Spinal cord (tissue), 10 donors: ENCODE results near the gene EIF3L. TPM values are rescaled to one million over a fixed set of nuclear protein-coding genes. Genes with fewer than 3 reads are reported as not detected.

Experiments
- DNase-seq, 6 donors: peaks; one replicate each; pipeline versions ENCODE4 v3.0.0 to v3.0.0-alpha.2; 2013 to 2015; ENCODE audit warnings: low spot score in 6 of 6, low read depth in 4 of 6
- H3K27ac ChIP-seq: one replicate; pipeline ENCODE4 v1.5.1; 2013; ENCODE audit warnings: low read depth, low read length, control low read depth
- H3K27me3 ChIP-seq: one replicate; pipeline ENCODE4 v1.6.1; 2013; ENCODE audit warnings: low read length; ENCODE audit not compliant: control insufficient read depth, insufficient read depth
- H3K36me3 ChIP-seq: one replicate; pipeline ENCODE4 v1.6.1; 2013; ENCODE audit warnings: low read length; ENCODE audit not compliant: control insufficient read depth, insufficient read depth
- H3K4me1 ChIP-seq: one replicate; pipeline ENCODE4 v1.6.1; 2013; ENCODE audit warnings: low read length; ENCODE audit not compliant: control insufficient read depth, insufficient read depth
- H3K4me3 ChIP-seq: one replicate; pipeline ENCODE4 v1.5.1; 2013; ENCODE audit warnings: low read depth, low read length, control low read depth
- H3K9me3 ChIP-seq: one replicate; pipeline ENCODE4 v1.6.1; 2013; ENCODE audit warnings: low read length; ENCODE audit not compliant: control insufficient read depth, insufficient read depth
- WGBS: methylation state at CpG from one replicate; pipeline ENCODE4 v1.1.5; 2013; ENCODE audit warnings: missing lambda C conversion rate; ENCODE audit not compliant: insufficient coverage; 5-methylcytosine and 5-hydroxymethylcytosine counted together
- polyA plus RNA-seq, 2 donors: library from polyadenylated mRNA; unstranded; fragments of 120-200 nt; gene quantifications; one replicate each; pipeline ENCODE4 v1.2.1, GENCODE V29; 2013; ENCODE audit not compliant: insufficient read length in 2 of 2
- total RNA-seq, 2 donors: library from RNA; depleted of rRNA in 1 of 2; stranded (reverse); fragments of 120-200 nt in 1 of 2; fragments of >200 nt in 1 of 2; gene quantifications; one replicate each; pipeline versions ENCODE4 v1.2.3 to v1.2.4, GENCODE V29; 2013 to 2014
- donor health status: healthy.

The EIF3L gene
- total and polyA plus RNA-seq, 4 donors, result 347 to 814 (median 612) TPM

GRCh38 chr22:37824674-37825641, 24.3 kb upstream of the EIF3L start:
- Histone ChIP-seq H3K4me3 (no peak overlapping the region), H3K9me3 (no peaks in the 10 kb centered on the region), H3K4me1 (peaks cover 20% of the 10 kb centered on the region), H3K27me3 (peaks cover 36% of the 10 kb centered on the region), H3K27ac (no peak overlapping the region), H3K36me3 (peaks cover 31% of the 10 kb centered on the region)
- DNase-seq, result peak in 2 of 6 donors; percentile 23 to 26
- 5% methylated on average over 133 of the region's 135 CpGs for WGBS

DNA sequence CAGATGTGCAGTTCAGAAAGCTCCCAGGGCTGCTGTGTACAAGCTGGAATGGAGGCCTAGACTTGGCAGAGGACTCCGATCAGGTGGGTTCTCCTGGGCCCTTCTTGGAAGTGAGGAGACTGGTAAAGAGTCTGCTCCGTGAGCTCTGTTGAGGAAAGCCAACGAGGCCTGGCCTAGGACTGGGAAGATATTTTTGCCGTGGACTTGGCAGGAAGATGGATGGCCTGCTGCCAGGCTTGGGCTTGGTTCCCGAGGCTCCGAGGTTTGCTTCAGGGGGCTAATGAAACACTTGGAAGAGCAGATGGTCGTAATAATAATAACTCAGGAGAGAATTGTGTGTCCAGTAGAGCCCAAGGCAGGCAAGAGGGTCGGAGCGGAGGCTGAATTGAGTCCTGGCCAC, 22.2 kb upstream of the EIF3L start:
- DNase-seq, result peak in 2 of 6 donors; percentile 83 to 90
- Histone ChIP-seq H3K4me3 (no peak overlapping the region), H3K27me3 (peaks cover 23% of the 10 kb centered on the region), H3K27ac (peak overlapping the region; percentile 1), H3K4me1 (peaks cover 18% of the 10 kb centered on the region), H3K9me3 (no peaks in the 10 kb centered on the region), H3K36me3 (peaks cover 52% of the 10 kb centered on the region)
- 15% methylated on average over 8 of the region's 9 CpGs for WGBS

DNA sequence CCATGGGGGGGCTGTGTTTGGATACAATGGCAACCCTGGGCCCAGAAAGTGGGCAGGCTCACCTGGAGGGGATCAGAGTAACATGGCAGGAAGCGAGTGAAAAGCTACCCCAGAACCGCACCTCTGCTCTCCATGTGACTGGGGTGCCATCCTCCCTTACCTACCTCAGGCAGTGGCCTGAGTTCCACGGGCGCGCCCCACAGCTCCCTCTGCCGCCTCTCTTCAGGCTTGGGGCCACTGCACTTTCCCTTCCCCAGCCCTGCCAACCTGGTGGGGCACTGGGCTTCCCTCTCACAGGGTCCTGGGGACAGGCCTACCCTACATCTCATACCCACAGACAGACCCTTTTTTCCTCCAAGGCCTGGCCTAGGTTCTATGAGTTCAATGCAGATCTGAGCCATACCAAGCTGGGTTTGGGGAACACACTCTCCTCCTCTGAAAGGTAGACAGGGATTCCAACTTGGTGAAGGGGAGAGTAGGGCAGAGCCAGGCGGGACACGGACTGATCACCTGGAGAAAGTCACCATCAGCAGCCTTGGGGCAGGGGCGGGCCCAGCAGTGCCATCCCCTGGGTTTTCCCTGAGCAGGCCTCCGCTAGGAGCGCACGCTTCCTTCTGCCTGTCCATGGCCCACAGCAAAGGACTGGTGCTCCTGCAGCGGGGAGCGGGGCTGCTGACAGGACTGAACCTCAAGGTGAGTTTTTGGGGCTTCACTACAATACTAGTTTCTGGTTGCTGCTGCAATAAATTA, 19.0 kb upstream of the EIF3L start:
- WGBS, result 85% methylated on average over 14 of the region's 14 CpGs

GRCh38 chr22:37831472-37831871, 17.7 kb upstream of the EIF3L start:
- H3K9me3 ChIP-seq, result no peaks in the 10 kb centered on the region
- WGBS, result 97% methylated on average over 11 of the region's 11 CpGs
- peaks cover 11% of the 10 kb centered on the region for H3K4me1 ChIP-seq
- H3K4me3 ChIP-seq, result no peak overlapping the region
- no peak overlapping the region for H3K27ac ChIP-seq
- no peaks in the 10 kb centered on the region for H3K27me3 ChIP-seq
- no peak for DNase-seq
- peaks cover 85% of the 10 kb centered on the region for H3K36me3 ChIP-seq

More for the DNA sequence above, 19.0 kb upstream of the EIF3L start:
- DNase-seq, result no peak
- peaks cover 15% of the 10 kb centered on the region for H3K4me1 ChIP-seq
- H3K4me3 ChIP-seq, result no peak overlapping the region
- H3K27me3 ChIP-seq, result peaks cover 4% of the 10 kb centered on the region
- peaks cover 79% of the 10 kb centered on the region for H3K36me3 ChIP-seq
- no peak overlapping the region for H3K27ac ChIP-seq
- H3K9me3 ChIP-seq, result no peaks in the 10 kb centered on the region

DNA sequence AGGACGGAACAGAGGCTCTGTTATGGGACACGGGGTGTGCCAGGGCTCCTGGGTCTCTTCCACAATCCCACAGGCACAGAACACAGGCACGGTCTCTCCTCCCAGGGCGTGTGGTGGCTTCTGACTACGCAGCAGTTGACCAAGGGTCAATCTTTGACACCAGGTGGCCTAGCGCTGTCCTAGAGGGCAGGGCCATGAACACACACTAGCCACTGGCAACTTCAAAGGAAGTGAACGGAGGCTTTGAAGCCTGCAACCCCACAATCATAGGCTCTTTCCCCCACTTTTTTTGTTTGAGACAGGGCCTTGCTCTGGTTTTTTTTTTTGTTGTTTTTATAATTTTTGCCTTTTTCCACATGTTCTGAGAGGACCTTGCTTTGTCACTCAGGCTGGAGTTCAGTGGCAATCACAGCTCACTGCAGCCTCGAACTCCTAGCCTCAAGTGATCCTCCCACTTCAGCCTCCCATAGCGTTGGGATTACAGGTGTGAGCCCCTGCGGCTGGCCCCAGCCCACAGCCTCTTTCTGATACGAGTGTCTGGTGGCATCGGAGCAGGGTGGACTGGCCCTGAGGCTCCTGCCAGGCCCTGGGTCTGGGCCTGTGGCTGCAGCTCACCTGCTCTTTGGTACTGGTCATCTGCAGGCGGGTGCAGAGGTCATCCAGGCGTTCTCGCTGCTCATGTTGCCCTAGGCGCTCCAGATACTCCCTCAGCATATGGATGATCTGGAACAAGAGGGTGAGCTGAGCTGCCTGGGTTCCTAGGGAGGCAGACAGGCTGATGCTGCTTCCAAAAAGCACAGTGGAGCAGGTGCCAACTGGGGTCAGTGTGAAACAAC, 17.0 kb upstream of the EIF3L start:
- H3K36me3 ChIP-seq, result peaks cover 86% of the 10 kb centered on the region
- H3K4me3 ChIP-seq, result no peak overlapping the region
- 91% methylated on average over 14 of the region's 16 CpGs for WGBS
- no peak overlapping the region for H3K27ac ChIP-seq
- H3K27me3 ChIP-seq, result no peaks in the 10 kb centered on the region
- DNase-seq, result no peak
- H3K9me3 ChIP-seq, result no peaks in the 10 kb centered on the region
- peaks cover 4% of the 10 kb centered on the region for H3K4me1 ChIP-seq

DNA sequence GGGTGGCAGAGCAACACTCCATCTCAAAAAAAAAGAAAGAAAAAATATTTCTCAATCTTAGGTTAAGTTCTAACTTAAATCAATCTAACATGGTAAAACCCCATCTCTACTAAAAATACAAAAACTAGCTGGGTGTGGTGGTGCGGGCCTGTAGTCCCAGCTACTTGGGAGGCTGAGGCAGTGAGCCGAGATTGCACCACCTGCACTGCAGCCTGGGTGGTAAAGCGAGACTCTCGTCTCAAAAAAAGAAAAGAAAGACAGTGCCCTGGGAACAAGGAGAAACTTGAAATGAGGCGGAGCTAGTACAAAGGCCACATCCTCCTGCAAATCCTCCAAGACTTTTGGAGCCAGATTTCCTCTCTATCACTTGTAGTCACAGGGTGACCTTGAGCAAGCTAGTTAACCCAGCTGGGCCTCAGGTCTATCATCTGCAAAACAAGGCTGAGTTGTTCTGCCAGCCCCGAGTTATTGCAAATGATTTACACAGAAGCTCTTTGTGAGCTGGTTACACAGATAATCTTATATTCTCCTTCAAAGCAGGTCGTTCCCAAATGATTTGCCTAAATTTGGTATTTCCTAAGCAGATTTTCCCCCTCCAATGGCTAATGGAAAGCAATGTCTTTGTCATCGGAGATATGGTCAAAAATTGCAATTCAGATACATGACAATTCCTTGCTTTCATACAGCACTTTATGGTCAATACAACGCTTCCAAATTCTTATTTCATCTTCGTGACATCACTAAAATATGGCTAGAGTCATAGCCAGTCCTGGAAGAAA, 7.0 kb upstream of the EIF3L start:
- H3K27ac ChIP-seq, result peak overlapping the region; percentile 11
- 66% methylated on average over 6 of the region's 10 CpGs for WGBS
- H3K27me3 ChIP-seq, result no peaks in the 10 kb centered on the region
- no peaks in the 10 kb centered on the region for H3K9me3 ChIP-seq
- no peak overlapping the region for H3K4me3 ChIP-seq
- peaks cover 15% of the 10 kb centered on the region for H3K4me1 ChIP-seq
- DNase-seq, result peak in 1 of 6 donors; percentile 32
- peaks cover 37% of the 10 kb centered on the region for H3K36me3 ChIP-seq

DNA sequence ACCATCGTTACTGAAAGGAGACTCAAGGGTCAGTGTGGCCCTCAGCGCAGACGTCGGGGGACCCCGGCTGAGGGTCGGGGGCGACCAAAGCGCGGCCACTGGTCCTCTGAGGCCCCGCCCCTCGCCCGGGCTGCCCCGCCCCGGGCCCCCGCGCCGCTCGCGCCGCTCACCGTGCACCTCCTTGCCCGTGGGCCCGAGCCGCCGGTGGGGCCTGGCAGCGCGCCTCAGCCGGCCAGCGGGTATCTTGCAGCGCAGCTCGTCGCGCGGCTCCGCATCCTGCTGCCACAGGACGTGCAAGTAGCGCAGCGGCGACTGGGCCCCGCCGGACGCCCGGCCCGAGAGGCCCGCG, 5.5 kb upstream of the EIF3L start:
- WGBS, result 0% methylated on average over 45 of the region's 46 CpGs
- H3K27me3 ChIP-seq, result no peaks in the 10 kb centered on the region
- H3K9me3 ChIP-seq, result no peaks in the 10 kb centered on the region
- peak in 1 of 6 donors; percentile 25 for DNase-seq
- peaks cover 23% of the 10 kb centered on the region for H3K36me3 ChIP-seq
- peaks cover 23% of the 10 kb centered on the region for H3K4me1 ChIP-seq
- H3K4me3 ChIP-seq, result peak overlapping the region; percentile 63
- peak overlapping the region; percentile 93 for H3K27ac ChIP-seq

DNA sequence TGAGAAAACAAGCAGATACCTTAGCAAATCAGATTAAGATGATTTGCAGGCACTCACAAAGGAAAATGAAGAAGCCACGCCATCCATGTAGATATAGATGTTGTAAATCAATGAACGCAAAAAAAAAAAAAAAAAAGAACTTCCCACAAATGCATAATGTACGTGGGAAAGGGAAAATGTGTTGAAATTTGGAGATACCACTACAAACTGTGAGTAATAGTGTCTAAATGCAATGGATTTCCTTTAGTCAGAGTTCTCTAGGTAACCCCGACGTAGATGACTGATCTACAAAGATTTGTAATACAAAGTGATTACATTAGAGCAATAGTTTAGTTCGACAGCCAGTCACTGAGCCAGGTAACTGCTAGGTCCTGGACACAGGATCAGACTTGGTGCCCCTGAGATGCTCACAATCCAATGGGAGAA, 4.3 kb upstream of the EIF3L start:
- Histone ChIP-seq H3K36me3 (peaks cover 11% of the 10 kb centered on the region), H3K4me3 (peak overlapping the region; percentile 49), H3K27ac (peak overlapping the region; percentile 93), H3K9me3 (no peaks in the 10 kb centered on the region), H3K4me1 (peaks cover 28% of the 10 kb centered on the region), H3K27me3 (no peaks in the 10 kb centered on the region)
- DNase-seq, result no peak
- WGBS, result 91% methylated on average over 1 of the region's 6 CpGs
